Femur (tissue), 1 donor: ENCODE measurements around the gene BSND.
"Not testable (repeated sequence)": the region's sequence is repeated elsewhere in the genome, so short reads cannot be mapped to it uniquely, and the experiment has no call there.

ENCODE experiments used
- DNase-seq: peaks from one replicate; pipeline ENCODE4 v3.0.0-alpha.2; 2017

BSND gene

DNA sequence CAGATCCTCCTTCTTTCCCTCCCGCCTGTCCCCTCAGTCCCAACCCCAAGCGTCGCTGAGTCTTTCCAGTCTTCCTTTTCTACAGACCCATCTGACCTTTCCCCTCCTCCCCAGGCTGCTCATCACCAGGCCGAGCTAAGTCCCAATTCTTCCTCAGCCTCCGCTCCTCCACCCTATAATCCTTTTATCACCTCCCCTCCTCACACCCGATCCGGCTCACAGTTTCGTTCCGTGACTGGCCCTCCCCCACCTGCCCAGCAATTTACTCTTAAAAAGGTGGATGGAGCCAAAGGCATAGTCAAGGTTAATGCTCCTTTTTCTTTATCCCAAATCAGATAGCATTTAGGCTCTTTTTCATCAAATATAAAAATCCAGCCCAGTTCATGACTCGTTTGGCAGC is 25.4 kb downstream of the BSND start:
- not testable (repeated sequence) for DNase-seq

DNA sequence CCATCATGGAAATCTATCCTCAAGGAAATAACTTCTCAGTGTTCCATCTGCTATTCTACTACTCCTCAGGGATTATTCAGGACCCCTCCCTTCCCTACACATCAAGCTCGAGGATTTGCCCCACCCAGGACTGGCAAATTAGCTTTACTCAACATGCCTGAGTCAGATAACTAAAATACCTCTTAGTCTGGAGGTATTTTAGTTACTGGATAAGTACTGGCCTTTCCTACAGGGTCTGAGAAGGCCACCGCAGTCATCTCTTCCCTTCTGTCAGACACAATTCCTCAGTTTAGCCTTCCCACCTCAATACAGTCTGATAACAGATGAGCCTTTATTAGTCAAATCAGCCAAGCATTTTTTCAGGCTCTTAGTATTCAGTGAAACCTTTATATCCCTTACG is 27.9 kb downstream of the BSND start:
- DNase-seq = not testable (repeated sequence)

DNA sequence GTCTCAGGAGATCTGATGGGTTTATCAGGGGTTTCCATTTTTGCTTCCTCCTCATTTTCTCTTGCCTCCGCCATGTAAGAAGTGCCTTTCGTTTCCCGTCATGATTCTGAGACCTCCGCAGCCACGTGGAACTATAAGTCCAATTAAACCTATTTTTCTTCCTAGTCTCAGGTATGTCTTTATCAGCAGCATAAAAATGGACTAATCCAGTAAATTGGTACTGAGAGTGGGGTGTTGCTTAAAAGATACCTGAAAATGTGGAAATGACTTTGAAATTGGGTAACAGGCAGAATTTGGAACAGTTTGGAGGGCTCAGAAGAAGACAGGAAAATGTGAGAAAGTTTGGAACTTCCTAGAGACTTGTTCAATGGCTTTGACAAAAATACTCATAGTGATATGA is 32.4 kb downstream of the BSND start:
- DNase-seq = not testable (repeated sequence)

GRCh38 chr1:55033265-55033614 is 34.5 kb downstream of the BSND start:
- DNase-seq = no peak

- no peak for DNase-seq
Measured at GRCh38 chr1:55034476-55035133, 35.9 kb downstream of the BSND start.

GRCh38 chr1:55035904-55036303 is 37.2 kb downstream of the BSND start:
- DNase-seq = no peak

- no peak for DNase-seq
Measured at GRCh38 chr1:55037733-55038551, 39.2 kb downstream of the BSND start.

GRCh38 chr1:55038552-55038838 is 39.8 kb downstream of the BSND start:
- no peak for DNase-seq

GRCh38 chr1:55038974-55039341 is 40.2 kb downstream of the BSND start:
- DNase-seq = no peak

DNA sequence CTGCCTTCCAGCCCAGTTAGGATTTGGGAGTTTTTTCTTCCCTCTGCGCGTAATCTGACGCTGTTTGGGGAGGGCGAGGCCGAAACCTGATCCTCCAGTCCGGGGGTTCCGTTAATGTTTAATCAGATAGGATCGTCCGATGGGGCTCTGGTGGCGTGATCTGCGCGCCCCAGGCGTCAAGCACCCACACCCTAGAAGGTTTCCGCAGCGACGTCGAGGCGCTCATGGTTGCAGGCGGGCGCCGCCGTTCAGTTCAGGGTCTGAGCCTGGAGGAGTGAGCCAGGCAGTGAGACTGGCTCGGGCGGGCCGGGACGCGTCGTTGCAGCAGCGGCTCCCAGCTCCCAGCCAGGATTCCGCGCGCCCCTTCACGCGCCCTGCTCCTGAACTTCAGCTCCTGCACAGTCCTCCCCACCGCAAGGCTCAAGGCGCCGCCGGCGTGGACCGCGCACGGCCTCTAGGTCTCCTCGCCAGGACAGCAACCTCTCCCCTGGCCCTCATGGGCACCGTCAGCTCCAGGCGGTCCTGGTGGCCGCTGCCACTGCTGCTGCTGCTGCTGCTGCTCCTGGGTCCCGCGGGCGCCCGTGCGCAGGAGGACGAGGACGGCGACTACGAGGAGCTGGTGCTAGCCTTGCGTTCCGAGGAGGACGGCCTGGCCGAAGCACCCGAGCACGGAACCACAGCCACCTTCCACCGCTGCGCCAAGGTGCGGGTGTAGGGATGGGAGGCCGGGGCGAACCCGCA is 40.8 kb downstream of the BSND start, which contains the start of gene PCSK9:
TSS of gene PCSK9 (plus strand) at position 207 of the 741 bp plus-strand sequence. CDS start at position 497, 290 bp downstream.
- peak; percentile 57 for DNase-seq

GRCh38 chr1:55040083-55040932 is 41.6 kb downstream of the BSND start:
- no peak for DNase-seq

- no peak for DNase-seq
Measured at GRCh38 chr1:55040933-55041494, 42.3 kb downstream of the BSND start.

GRCh38 chr1:55041613-55042012 is 42.9 kb downstream of the BSND start:
- DNase-seq = no peak

DNA sequence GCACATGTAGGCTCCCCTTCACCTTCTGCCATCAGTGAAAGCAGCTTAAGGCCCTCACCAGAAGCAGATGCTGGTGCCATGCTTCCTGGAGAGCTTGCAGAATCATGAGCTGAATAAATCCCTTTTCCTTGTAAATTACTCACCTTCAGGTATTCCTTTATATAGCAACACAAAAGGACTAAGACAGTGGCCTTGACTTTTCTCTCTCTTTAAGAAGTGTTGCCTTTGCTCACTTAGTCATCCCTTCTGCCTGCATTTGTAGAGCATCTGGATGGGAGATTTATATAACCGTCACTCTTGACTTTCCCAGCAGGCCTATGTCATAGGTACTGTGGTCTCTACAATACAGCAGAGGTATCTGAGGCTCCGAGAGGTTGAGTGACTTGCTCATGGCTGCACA is 44.3 kb downstream of the BSND start:
- no peak for DNase-seq

DNA sequence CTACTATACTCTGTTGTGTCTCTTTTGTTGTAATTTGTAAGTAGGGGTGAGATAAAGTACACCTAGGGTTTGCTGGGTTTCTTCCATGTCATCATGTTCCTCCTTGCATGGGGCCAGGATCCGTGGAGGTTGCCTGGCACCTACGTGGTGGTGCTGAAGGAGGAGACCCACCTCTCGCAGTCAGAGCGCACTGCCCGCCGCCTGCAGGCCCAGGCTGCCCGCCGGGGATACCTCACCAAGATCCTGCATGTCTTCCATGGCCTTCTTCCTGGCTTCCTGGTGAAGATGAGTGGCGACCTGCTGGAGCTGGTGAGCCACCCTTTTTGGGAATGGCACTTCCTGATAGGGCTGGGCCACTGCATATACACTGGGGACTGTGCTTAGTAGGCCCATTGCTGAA is 45.0 kb downstream of the BSND start:
- DNase-seq = no peak

GRCh38 chr1:55044617-55045397 is 46.1 kb downstream of the BSND start:
- DNase-seq = no peak

GRCh38 chr1:55045430-55045829 is 46.7 kb downstream of the BSND start:
- no peak for DNase-seq

DNA sequence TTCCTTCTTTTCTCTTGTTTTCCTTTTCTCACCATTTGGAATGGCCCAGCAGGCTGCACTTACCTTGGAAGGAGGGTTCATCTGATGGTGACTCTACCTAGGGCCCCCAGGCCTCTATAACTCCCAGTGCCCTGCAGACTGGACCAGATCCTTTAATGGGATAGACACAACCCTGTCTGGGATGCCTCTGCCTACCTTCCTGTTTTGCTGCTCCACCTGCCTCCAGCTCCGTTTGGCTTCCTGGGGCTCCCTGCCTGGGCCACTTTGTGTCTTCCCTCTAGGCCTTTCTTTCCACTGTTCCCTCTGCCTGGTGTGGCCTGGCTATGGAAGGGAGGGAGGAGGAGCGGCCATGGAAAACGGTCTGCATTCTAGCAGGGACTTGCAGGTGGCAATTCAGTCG is 48.1 kb downstream of the BSND start:
- DNase-seq = no peak

GRCh38 chr1:55047611-55048010 is 48.9 kb downstream of the BSND start:
- DNase-seq = no peak

DNA sequence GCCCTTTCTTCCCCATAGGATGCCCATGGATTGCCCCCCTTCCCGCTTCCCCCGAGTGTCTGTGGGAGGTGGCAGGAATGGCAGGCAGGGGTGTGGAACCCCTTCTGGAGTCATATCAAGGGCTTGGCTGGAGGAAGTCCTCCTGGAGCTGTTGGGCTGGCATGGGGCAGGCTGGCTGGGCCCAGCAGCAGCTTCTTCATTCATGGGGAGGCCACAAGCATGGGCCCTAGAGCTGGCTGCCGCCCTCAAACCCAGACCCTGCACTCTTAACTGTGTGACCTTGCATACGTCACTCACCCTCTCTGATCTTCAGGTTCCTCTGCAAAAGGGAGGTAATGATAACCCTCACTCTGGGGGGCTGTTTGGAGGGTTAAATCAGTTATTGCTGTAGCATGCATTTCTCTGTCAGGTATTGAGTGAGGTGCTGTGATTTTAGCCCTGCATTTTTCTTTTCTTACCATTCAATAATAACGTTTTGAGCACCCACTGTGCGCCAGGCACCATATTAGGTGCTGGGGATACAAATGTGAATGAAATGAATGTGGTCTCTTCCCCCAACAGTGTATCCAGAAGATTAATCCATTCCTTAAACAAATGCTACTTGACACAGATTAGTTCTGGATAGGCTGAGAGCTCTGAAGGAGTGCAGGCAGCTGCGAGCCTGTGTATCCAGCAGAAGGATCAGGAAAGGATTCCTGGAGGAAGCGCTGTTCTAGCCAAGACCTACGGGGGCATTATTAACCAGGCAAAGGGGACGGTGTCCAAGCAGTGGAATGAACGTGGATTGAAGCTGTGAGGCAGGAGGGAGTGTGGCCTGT is 49.9 kb downstream of the BSND start:
- no peak for DNase-seq
